DOHH2 (cell line): ENCODE measurements around the gene FARP2.

Experiments used
- H3F3A ChIP-seq: fragments of 200-600 bp; sonication (generic), shearing (Covaris generic); 2 replicates; pipeline ENCODE4 v1.6.0; 2016; ENCODE audit warnings: antibody characterized with exemption, mild to moderate bottlenecking; ENCODE audit not compliant: control insufficient read depth, insufficient read depth
- H3K27ac ChIP-seq: fragments of 200-600 bp; sonication (generic); 2 replicates; pipeline ENCODE4 v1.5.1; 2014; ENCODE audit warnings: low read depth, mild to moderate bottlenecking, low read length, moderate library complexity
- H3K27me3 ChIP-seq: fragments of 200-600 bp; sonication (generic); 2 replicates; pipeline ENCODE4 v1.6.1; 2014; ENCODE audit warnings: mild to moderate bottlenecking, low read length, mixed read lengths; ENCODE audit not compliant: control insufficient read depth
- H3K36me3 ChIP-seq: fragments of 200-600 bp; sonication (generic); 2 replicates; pipeline ENCODE4 v1.6.1; 2014; ENCODE audit warnings: mild to moderate bottlenecking, low read length, moderate library complexity, mixed read lengths; ENCODE audit not compliant: control insufficient read depth
- H3K4me1 ChIP-seq: fragments of 200-600 bp; sonication (generic); 2 replicates; pipeline ENCODE4 v1.6.1; 2014; ENCODE audit warnings: mild to moderate bottlenecking, low read length, mixed read lengths; ENCODE audit not compliant: control insufficient read depth
- H3K4me2 ChIP-seq: fragments of 200-600 bp; sonication (generic); 2 replicates; pipeline ENCODE4 v1.6.0; 2014; ENCODE audit warnings: mild to moderate bottlenecking, low read length, moderate library complexity
- H3K4me3 ChIP-seq: fragments of 200-600 bp; sonication (generic); 2 replicates; pipeline ENCODE4 v1.5.1; 2014; ENCODE audit warnings: mild to moderate bottlenecking, low read length, mixed read lengths
- H3K79me2 ChIP-seq: fragments of 200-600 bp; sonication (generic); 2 replicates; pipeline ENCODE4 v1.6.1; 2014; ENCODE audit warnings: mild to moderate bottlenecking, low read length, mixed read lengths; ENCODE audit not compliant: control insufficient read depth
- H3K9me2 ChIP-seq: fragments of 200-600 bp; sonication (generic); replicated peaks from 2 replicates; pipeline ENCODE4 v1.6.1; 2014; ENCODE audit warnings: mild to moderate bottlenecking, low read length, mixed read lengths; ENCODE audit not compliant: control insufficient read depth
- H3K9me3 ChIP-seq: fragments of 200-600 bp; sonication (generic); 2 replicates; pipeline ENCODE4 v1.6.1; 2014; ENCODE audit warnings: antibody characterized with exemption, low read length, mixed read lengths; ENCODE audit not compliant: control insufficient read depth, insufficient read depth
- H4K20me1 ChIP-seq: fragments of 200-600 bp; sonication (generic); 2 replicates; pipeline ENCODE4 v1.6.0; 2014; ENCODE audit warnings: low read depth, mild to moderate bottlenecking, antibody characterized with exemption, low read length, moderate library complexity; ENCODE audit not compliant: control insufficient read depth, insufficient read depth
- CTCF ChIP-seq: fragments of 200-600 bp; sonication (generic); IDR thresholded peaks from one replicate; pipeline ENCODE4 v1.5.1; 2014; ENCODE audit warnings: antibody characterized with exemption, mild to moderate bottlenecking, low read depth, low read length; ENCODE audit not compliant: poor library complexity, severe bottlenecking
- EZH2phosphoT487 ChIP-seq: fragments of 200-600 bp; sonication (generic); IDR thresholded peaks from 2 replicates; pipeline ENCODE4 v1.6.1; 2017; ENCODE audit warnings: borderline replicate concordance, mild to moderate bottlenecking, antibody characterized with exemption, low read length, moderate library complexity, mixed read lengths

FARP2 gene

DNA sequence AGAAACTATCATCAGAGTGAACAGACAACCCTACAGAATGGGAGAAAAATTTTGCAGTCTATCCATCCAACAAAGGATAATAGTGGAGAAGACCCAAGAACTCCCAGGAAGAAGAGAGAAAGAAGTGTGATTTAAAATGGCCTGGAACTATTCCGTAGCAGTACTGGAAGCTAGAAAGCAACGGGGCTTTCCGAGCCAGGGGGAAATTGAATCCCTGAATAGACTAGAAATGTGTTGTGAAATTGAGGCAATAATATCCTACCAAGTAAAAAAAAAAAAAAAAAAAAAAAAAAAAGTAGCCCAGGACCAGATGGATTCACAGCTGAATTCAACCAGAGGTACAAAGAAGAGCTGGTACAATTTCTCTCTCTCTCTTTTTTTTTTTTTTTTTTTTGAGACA, 69.3 kb downstream of the FARP2 start:
- no peaks in the 10 kb centered on the region for H3K27me3 ChIP-seq
- no peaks in the 10 kb centered on the region for H3F3A ChIP-seq
- H3K9me3 ChIP-seq = no peaks in the 10 kb centered on the region
- H3K4me3 ChIP-seq = no peak overlapping the region
- no peaks in the 10 kb centered on the region for H3K79me2 ChIP-seq
- H3K9me2 ChIP-seq = no peaks in the 10 kb centered on the region
- H3K27ac ChIP-seq = no peak overlapping the region
- no peaks in the 10 kb centered on the region for H4K20me1 ChIP-seq
- no peak for TF ChIP-seq EZH2phosphoT487
- no peak for TF ChIP-seq CTCF
- H3K36me3 ChIP-seq = peaks cover 38% of the 10 kb centered on the region
- no peak overlapping the region for H3K4me2 ChIP-seq
- no peaks in the 10 kb centered on the region for H3K4me1 ChIP-seq

DNA sequence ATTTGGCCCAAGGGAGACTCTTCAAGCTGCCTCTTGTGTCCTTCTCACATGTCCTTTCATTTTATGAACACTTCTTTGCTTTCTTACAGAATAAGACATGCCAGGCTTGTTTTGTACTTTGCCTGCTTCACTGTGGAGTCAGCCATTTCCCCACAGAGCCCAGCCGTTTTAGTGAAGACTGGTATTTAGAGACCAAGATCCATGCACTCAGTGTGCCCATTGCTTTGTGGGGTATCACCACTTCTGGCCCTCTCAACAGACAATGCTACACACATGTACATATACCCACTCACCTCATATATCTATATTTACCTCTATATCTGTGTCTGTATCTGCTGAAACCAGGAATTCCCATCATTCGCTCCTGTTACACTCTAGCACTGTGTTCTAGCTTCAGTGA, 74.1 kb downstream of the FARP2 start:
- Histone ChIP-seq H3F3A (no peaks in the 10 kb centered on the region), H3K9me3 (no peaks in the 10 kb centered on the region), H4K20me1 (no peaks in the 10 kb centered on the region), H3K27me3 (no peaks in the 10 kb centered on the region), H3K4me2 (no peak overlapping the region), H3K79me2 (no peaks in the 10 kb centered on the region), H3K9me2 (no peaks in the 10 kb centered on the region), H3K27ac (no peak overlapping the region), H3K36me3 (peaks cover 42% of the 10 kb centered on the region), H3K4me1 (no peaks in the 10 kb centered on the region), H3K4me3 (no peak overlapping the region)
- no peak for TF ChIP-seq EZH2phosphoT487
- no peak for TF ChIP-seq CTCF

DNA sequence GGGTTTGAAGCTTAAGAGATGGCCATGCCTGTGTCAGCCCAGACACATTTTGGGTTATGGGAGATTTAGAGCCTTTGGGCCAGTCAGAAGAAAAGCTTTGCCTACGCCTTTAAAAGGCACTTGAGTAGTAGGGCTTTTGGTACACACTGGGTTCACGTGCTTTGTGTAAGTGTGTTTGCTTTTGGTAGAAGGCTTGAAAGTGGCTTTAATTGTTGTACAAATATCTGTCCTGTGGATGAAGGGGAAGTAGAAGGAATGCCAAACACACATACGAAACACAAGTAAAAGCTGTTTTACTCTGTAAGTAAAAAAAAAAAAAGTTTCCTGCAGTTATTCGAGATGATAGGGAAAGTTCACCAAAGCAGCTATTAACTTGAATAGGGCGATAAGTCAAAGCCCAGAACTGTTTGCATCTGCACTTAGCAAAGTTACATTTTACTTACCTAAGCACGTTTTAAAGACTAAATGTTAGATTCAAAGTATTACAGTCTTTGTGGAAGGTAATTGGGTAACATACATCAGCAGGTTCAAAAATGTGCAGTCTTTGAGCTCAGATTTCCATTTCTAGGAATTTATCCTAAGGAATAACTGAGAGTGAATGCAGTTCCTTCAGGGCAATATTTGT, 76.9 kb downstream of the FARP2 start:
- Histone ChIP-seq H3K9me3 (no peaks in the 10 kb centered on the region), H3K4me3 (no peak overlapping the region), H3K27ac (no peak overlapping the region), H3K79me2 (no peaks in the 10 kb centered on the region), H4K20me1 (no peaks in the 10 kb centered on the region), H3K4me1 (no peaks in the 10 kb centered on the region), H3K4me2 (no peak overlapping the region), H3K9me2 (no peaks in the 10 kb centered on the region), H3K36me3 (peaks cover 55% of the 10 kb centered on the region), H3K27me3 (no peaks in the 10 kb centered on the region), H3F3A (no peaks in the 10 kb centered on the region)
- TF ChIP-seq EZH2phosphoT487 (no peak), CTCF (no peak)

DNA sequence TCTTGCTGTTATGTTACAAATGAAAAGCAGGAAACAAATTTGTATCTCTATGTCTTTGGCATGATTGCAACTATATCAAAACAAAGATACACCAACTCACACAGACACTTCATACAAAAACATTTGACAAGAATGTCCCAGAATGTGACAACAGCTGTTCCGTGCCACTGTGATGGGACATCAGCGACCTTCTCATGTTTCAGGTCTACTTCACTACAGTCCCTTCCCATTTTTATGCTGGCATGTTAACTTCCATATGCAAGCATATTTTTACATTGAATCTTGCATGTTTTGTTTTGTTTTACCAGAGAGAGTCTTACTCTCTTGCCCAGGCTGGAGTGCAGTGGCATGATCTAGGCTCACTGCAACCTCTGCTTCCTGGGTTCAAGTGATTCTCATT, 81.1 kb downstream of the FARP2 start:
- no peaks in the 10 kb centered on the region for H3K27me3 ChIP-seq
- no peaks in the 10 kb centered on the region for H3F3A ChIP-seq
- no peak overlapping the region for H3K4me2 ChIP-seq
- H3K9me2 ChIP-seq = no peaks in the 10 kb centered on the region
- no peak overlapping the region for H3K4me3 ChIP-seq
- no peak for TF ChIP-seq EZH2phosphoT487
- no peak for TF ChIP-seq CTCF
- no peaks in the 10 kb centered on the region for H3K9me3 ChIP-seq
- no peaks in the 10 kb centered on the region for H3K4me1 ChIP-seq
- H3K36me3 ChIP-seq = peaks cover 55% of the 10 kb centered on the region
- no peaks in the 10 kb centered on the region for H3K79me2 ChIP-seq
- H3K27ac ChIP-seq = no peak overlapping the region
- H4K20me1 ChIP-seq = no peaks in the 10 kb centered on the region
